ENCODE measurements around the gene BPTF. TPM values are rescaled to one million over a fixed set of nuclear protein-coding genes. Genes with fewer than 3 reads are reported as not detected.

Gene BPTF
- total and polyA plus RNA-seq, 2 of the 13 experiments (the other 11 are each of a cell fraction or from before 2014, with no cell fraction given): 43.5 to 66.1 TPM

DNA sequence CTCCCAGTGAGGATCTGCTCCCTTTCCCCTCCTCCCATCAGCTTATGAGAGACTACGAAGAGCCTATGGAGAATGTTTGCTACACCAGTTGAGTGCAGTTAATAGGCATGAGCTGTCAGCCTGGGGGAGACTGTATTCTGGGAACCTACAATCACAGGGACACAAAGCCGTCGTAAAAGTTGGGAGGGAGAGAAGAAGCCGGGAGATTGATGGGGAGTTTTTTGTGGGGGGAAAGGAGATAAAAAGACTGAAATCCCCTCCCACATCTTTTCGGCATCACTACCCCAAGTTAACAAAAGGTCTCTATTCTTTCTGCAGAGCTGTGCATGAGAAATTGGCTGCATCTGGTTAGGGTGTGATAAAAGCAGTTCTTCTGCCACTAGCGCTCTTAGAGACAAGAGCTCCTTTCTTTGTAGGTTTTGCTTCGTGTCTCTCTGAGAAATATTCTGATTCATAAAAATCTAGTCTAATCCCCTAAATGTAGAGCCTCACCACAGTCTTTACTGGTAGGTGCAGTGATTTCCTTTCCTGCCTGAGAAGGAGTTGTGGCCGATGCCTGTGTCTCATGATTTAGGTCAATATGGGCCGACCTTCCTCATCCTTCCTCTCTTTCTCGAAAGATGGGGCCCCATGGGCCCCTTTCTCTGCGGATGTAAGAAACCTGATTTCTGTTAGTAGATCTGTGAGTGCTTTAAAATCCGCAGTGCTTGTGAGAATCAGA lies 77.4 kb downstream of the BPTF start:
- H4K20me1 ChIP-seq (ENCODE audit: insufficient read depth, low read length): no peaks in the 10 kb centered on the region
- no peak overlapping the region for H3K4me2 ChIP-seq (ENCODE audit: low read depth, low read length)
- no peak overlapping the region for H3K27ac ChIP-seq (ENCODE audit: extremely low read length, insufficient read depth, low read length)
- ATAC-seq: no peak; the same call in 2 of the 3 replicates
- ChIA-PET POLR2A (no interaction called here), CTCF (ENCODE audit: low intra/inter-chr PET ratio, low total read pairs) (no interaction called here)
- no peaks in the 10 kb centered on the region for H3K27me3 ChIP-seq (ENCODE audit: control insufficient read depth in 1 of 2, insufficient read depth in 2 of 2, low read length in 2 of 2)
- intact Hi-C loops (cut with micrococcal nuclease; ENCODE audit: unreplicated experiment) (no loop called here), in situ Hi-C loops (cut with HindIII; ENCODE audit: extremely low pct_ligation_motif_present, low pct_unique_long_range_greater_than_20kb) (no loop called here)
- no peaks in the 10 kb centered on the region for H3K9me3 ChIP-seq (ENCODE audit: low read length)
- H2AFZ ChIP-seq (ENCODE audit: low read length): no peak overlapping the region
- TF ChIP-seq TRIM24 (CRISPR knock-in tag; IDR thresholded peaks at IDR 0.05) (no peak), ZNF224 (CRISPR knock-in tag; IDR thresholded peaks at IDR 0.05) (no peak), CEBPG (CRISPR knock-in tag; IDR thresholded peaks at IDR 0.05) (no peak), U2AF1 (optimal IDR thresholded peaks at IDR 0.05; ENCODE audit: low read depth, low read length) (no peak), MED1 (CRISPR knock-in tag; IDR thresholded peaks at IDR 0.05) (no peak), ZKSCAN1 (IDR thresholded peaks at IDR 0.05; ENCODE audit: low read length) (no peak), ZNF552 (CRISPR knock-in tag; IDR thresholded peaks at IDR 0.05; ENCODE audit: borderline replicate concordance) (no peak), FOXK2 (IDR thresholded peaks at IDR 0.05) (no peak), POLR2A (IDR thresholded peaks at IDR 0.05; ENCODE audit: insufficient read depth in 1 of 2, low read depth in 2 of 2, low read length in 2 of 2) (no peak)
- TF ChIP-seq, protein P1, sequence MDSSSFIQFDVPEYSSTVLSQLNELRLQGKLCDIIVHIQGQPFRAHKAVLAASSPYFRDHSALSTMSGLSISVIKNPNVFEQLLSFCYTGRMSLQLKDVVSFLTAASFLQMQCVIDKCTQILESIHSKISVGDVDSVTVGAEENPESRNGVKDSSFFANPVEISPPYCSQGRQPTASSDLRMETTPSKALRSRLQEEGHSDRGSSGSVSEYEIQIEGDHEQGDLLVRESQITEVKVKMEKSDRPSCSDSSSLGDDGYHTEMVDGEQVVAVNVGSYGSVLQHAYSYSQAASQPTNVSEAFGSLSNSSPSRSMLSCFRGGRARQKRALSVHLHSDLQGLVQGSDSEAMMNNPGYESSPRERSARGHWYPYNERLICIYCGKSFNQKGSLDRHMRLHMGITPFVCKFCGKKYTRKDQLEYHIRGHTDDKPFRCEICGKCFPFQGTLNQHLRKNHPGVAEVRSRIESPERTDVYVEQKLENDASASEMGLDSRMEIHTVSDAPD (CRISPR knock-in tag; IDR thresholded peaks at IDR 0.05): no peak
- 96% methylated on average over 12 of the region's 12 CpGs for WGBS (ENCODE audit: low lambda C conversion rate)
- BruUV-seq (replicated peaks): no TSS peak
- FAIRE-seq: no peak
- no peak overlapping the region for H3K9ac ChIP-seq (ENCODE audit: insufficient read depth, low read depth, low read length)
- no peak for DNase-seq (ENCODE audit: low spot score)
- H3K79me2 ChIP-seq (ENCODE audit: insufficient read depth, low read length): no peaks in the 10 kb centered on the region
- no peak overlapping the region for H3K4me3 ChIP-seq (replicated peaks in 1 of 3; ENCODE audit: insufficient read depth in 1 of 3, low read depth in 2 of 3, low read length in 3 of 3)
- H3K36me3 ChIP-seq (replicated peaks in 1 of 2; ENCODE audit: control insufficient read depth in 1 of 2, insufficient read depth in 2 of 2, low read length in 2 of 2): peaks cover 10 to 61% of the 10 kb centered on the region in 2 experiments
- H3K4me1 ChIP-seq (ENCODE audit: insufficient read depth, low read length): no peaks in the 10 kb centered on the region

Data from HepG2 (cell line).